ENCODE measurements around the gene EGFL7.

Gene EGFL7

GRCh38 chr9:136653323-136654079 lies 9.2 kb upstream of the EGFL7 start:
- no peak for TF ChIP-seq ZNF398 (tag by site-specific recombination; IDR thresholded peaks at IDR 0.05)
- no peak for TF ChIP-seq ZBTB10 (tag by site-specific recombination; IDR thresholded peaks at IDR 0.05)
- TF ChIP-seq GLI2 (tag by site-specific recombination; IDR thresholded peaks at IDR 0.05; ENCODE audit: borderline replicate concordance, low read depth), result no peak
- TF ChIP-seq ZNF677 (tag by site-specific recombination; IDR thresholded peaks at IDR 0.05), result no peak
- no peak for TF ChIP-seq ZNF792 (tag by site-specific recombination; IDR thresholded peaks at IDR 0.05)
- TF ChIP-seq HOXA7 (CRISPR knock-in tag; IDR thresholded peaks at IDR 0.05; ENCODE audit: borderline replicate concordance), result no peak
- TF ChIP-seq ZBTB49 (tag by site-specific recombination; IDR thresholded peaks at IDR 0.05; ENCODE audit: low read depth), result no peak
- TF ChIP-seq SP2 (tag by site-specific recombination; IDR thresholded peaks at IDR 0.05), result no peak
- no peak for TF ChIP-seq HOXC10 (CRISPR knock-in tag; IDR thresholded peaks at IDR 0.05)
- no peak for TF ChIP-seq KLF9 (tag by site-specific recombination; IDR thresholded peaks at IDR 0.05; ENCODE audit: low read depth)
- no peak for TF ChIP-seq SCRT1 (tag by site-specific recombination; IDR thresholded peaks at IDR 0.05; ENCODE audit: borderline replicate concordance)
- no peak for TF ChIP-seq ZNF529 (tag by site-specific recombination; IDR thresholded peaks at IDR 0.05; ENCODE audit: insufficient replicate concordance)
- no peak for TF ChIP-seq ZNF830 (tag by site-specific recombination; IDR thresholded peaks at IDR 0.05; ENCODE audit: low read depth)
- no peak for TF ChIP-seq ZNF768 (tag by site-specific recombination; IDR thresholded peaks at IDR 0.05)
- no peak for TF ChIP-seq ZNF645 (tag by site-specific recombination; IDR thresholded peaks at IDR 0.05)
- no peak for TF ChIP-seq ZNF747 (tag by site-specific recombination; IDR thresholded peaks at IDR 0.05)
- TF ChIP-seq ZFHX2 (tag by site-specific recombination; conservative IDR thresholded peaks at IDR 0.05), result peak; percentile 42
- peak; percentile 18; the same call in 1 of the 2 replicates for TF ChIP-seq ZNF335 (tag by site-specific recombination; conservative IDR thresholded peaks at IDR 0.05)
- no peak for TF ChIP-seq ZNF423 (tag by site-specific recombination; IDR thresholded peaks at IDR 0.05)
- TF ChIP-seq ZNF449 (tag by site-specific recombination; IDR thresholded peaks at IDR 0.05), result no peak
- TF ChIP-seq ZNF555 (tag by site-specific recombination; conservative IDR thresholded peaks at IDR 0.05), result no peak
- no peak for TF ChIP-seq HOXD13 (CRISPR knock-in tag; IDR thresholded peaks at IDR 0.05; ENCODE audit: borderline replicate concordance)
- no peak for TF ChIP-seq ZNF2 (tag by site-specific recombination; IDR thresholded peaks at IDR 0.05)
- no peak for TF ChIP-seq ZNF16 (tag by site-specific recombination; IDR thresholded peaks at IDR 0.05; ENCODE audit: low read depth)
- no peak for TF ChIP-seq ZNF174 (tag by site-specific recombination; IDR thresholded peaks at IDR 0.05)
- TF ChIP-seq KLF7 (tag by site-specific recombination; IDR thresholded peaks at IDR 0.05; ENCODE audit: borderline replicate concordance), result no peak
- TF ChIP-seq EGR2 (tag by site-specific recombination; IDR thresholded peaks at IDR 0.05; ENCODE audit: low read depth), result peak; percentile 64
- H3K4me3 ChIP-seq (ENCODE audit: low read depth, low read length), result no peak overlapping the region
- POLR2A ChIA-PET, result no interaction called here
- H3K4me1 ChIP-seq (ENCODE audit: control insufficient read depth, insufficient read depth, low read length), result no peaks in the 10 kb centered on the region
- H3K27ac ChIP-seq (ENCODE audit: extremely low read depth, low read depth, low read length), result no peak overlapping the region
- no peaks in the 10 kb centered on the region for H3K9me3 ChIP-seq (ENCODE audit: control insufficient read depth, insufficient read depth, low read depth, low read length)
- CTCF ChIA-PET, result interaction anchor here (0.6 to 1.0 kb wide), 3 partner anchors 18 to 393 kb away, joined by 3 to 4 read pairs (median 4); no protein-coding TSS in a partner anchor
- no peaks in the 10 kb centered on the region; a peak in 1 of 3 replicates for H3K36me3 ChIP-seq (ENCODE audit: control insufficient read depth in 2 of 2, insufficient read depth in 1 of 2, low read length in 2 of 2)

Measured in HEK293 (cell line).